ENCODE measurements around the gene MCEMP1. TPM values are rescaled to one million over a fixed set of nuclear protein-coding genes. Genes with fewer than 3 reads are reported as not detected.

Gene MCEMP1
- total RNA-seq, 2 experiments from 2014 or later: not detected

DNA sequence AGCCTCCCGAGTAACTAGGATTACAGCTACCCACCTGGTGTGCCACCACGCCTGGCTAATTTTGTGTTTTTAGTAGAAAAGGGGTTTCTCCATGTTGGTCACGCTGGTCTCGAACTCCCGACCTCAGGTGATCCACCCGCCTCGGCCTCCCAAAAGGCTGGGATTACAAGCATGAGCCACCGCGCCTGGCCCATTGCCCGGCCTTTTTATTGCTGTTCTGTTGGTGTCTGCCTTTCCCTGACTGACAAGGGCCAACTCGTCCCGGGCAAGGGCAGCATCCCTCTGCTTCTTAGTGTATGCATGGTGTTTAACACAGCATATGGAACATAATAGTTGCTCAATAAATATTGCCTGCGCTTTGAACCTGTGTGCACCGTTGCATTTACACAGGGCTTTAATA is 14.2 kb upstream of the MCEMP1 start:
- POLR2A ChIA-PET: no interaction called here
- Mint-ChIP-seq H3K4me3 (no peak overlapping the region), H3K36me3 (no peaks in the 10 kb centered on the region), H3K9me3 (no peaks in the 10 kb centered on the region), H3K27ac (no peak overlapping the region), H3K4me1 (ENCODE audit: low read depth) (peaks cover 8% of the 10 kb centered on the region), H3K27me3 (peaks cover 5% of the 10 kb centered on the region)
- intact Hi-C loops (cut with micrococcal nuclease): no loop called here
- no peak for DNase-seq
- CTCF ChIA-PET: interaction anchor here (2.4 kb wide), 1 partner anchor 10 kb away, joined by 7 read pairs; no protein-coding TSS in a partner anchor

GRCh38 chr19:7663706-7664105 is 13.2 kb upstream of the MCEMP1 start:
- ChIA-PET CTCF (interaction anchor here (0.9 kb wide), 1 partner anchor 14 kb away, joined by 3 read pairs; no protein-coding TSS in a partner anchor), POLR2A (no interaction called here)
- intact Hi-C loops (cut with micrococcal nuclease): no loop called here
- H3K4me1 Mint-ChIP-seq (ENCODE audit: low read depth): no peaks in the 10 kb centered on the region
- H3K4me3 Mint-ChIP-seq: no peak overlapping the region
- no peak for DNase-seq
- peaks cover 5% of the 10 kb centered on the region for H3K27me3 Mint-ChIP-seq
- no peak overlapping the region for H3K27ac Mint-ChIP-seq
- no peaks in the 10 kb centered on the region for H3K9me3 Mint-ChIP-seq
- no peaks in the 10 kb centered on the region for H3K36me3 Mint-ChIP-seq

DNA sequence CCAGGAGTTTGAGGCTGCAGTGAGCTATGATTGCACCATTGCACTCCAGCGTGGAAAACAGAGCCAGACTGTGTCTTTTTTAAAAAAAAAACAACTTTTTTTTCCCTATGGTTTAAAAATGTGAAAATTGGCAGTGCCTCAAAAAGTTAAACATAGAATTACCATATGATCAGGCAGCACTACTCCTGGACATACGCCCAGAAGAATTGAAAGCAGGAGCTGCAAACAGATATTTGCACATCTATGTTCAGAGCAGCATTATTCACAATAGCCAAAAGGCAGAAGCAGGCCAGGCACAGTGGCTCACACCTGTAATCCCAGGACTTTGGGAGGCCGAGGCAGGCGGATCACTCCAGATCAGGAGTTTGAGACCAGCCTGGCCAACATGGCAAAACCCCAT is 11.8 kb upstream of the MCEMP1 start:
- intact Hi-C loops (cut with micrococcal nuclease): no loop called here
- ChIA-PET POLR2A (no interaction called here), CTCF (interaction anchor here (0.7 to 0.9 kb wide), 2 partner anchors 14 to 52 kb away, joined by 3 to 4 read pairs; no protein-coding TSS in a partner anchor)
- H3K27me3 Mint-ChIP-seq: peaks cover 10% of the 10 kb centered on the region
- H3K4me1 Mint-ChIP-seq (ENCODE audit: low read depth): peaks cover 5% of the 10 kb centered on the region
- no peak for DNase-seq
- H3K27ac Mint-ChIP-seq: no peak overlapping the region
- H3K4me3 Mint-ChIP-seq: no peak overlapping the region
- H3K36me3 Mint-ChIP-seq: no peaks in the 10 kb centered on the region
- no peaks in the 10 kb centered on the region for H3K9me3 Mint-ChIP-seq

DNA sequence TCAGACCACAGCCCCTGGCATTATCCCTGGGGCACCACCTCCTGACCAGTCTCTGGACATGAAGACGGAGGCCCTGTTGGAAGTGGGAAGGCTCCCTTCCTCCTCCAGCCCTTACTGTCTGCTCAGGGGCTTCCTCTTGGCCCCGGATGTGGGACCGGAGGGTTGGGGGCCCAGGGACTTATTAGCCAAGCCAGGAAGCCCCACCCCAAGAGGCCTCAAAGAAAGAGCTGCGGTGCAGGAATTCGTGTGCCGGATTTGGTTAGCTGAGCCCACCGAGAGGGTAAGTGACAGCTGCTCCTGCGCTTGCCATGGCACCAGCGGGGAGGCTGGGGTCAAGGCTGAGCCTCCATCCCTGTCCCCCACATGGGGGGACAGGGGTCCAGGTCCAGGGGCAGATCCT is 8.0 kb upstream of the MCEMP1 start, which contains the start of gene RETN:
RETN (plus strand) TSS at position 208 of the 400 bp plus-strand sequence. CDS start 278 bp downstream, outside the sequence.
- ChIA-PET CTCF (interaction anchor here (0.8 to 2.8 kb wide), 4 partner anchors 12 to 138 kb away, joined by 3 to 14 read pairs (median 6); partner anchors contain the start of gene TRAPPC5), POLR2A (no interaction called here)
- H3K27ac Mint-ChIP-seq: no peak within 1 kb of the TSS
- no peak for DNase-seq
- H3K4me1 Mint-ChIP-seq (ENCODE audit: low read depth): peaks cover 12% of the 10 kb centered on the region
- no peak within 1 kb of the TSS for H3K4me3 Mint-ChIP-seq
- no peaks in the 10 kb centered on the region for H3K36me3 Mint-ChIP-seq
- intact Hi-C loops (cut with micrococcal nuclease): no loop called here
- no peaks in the 10 kb centered on the region for H3K9me3 Mint-ChIP-seq
- peaks cover 22% of the 10 kb centered on the region for H3K27me3 Mint-ChIP-seq

GRCh38 chr19:7669641-7670040 is 7.2 kb upstream of the MCEMP1 start:
- DNase-seq: no peak
- Mint-ChIP-seq H3K4me3 (no peak overlapping the region), H3K27me3 (peaks cover 29% of the 10 kb centered on the region), H3K36me3 (no peaks in the 10 kb centered on the region), H3K27ac (no peak overlapping the region), H3K4me1 (ENCODE audit: low read depth) (peaks cover 16% of the 10 kb centered on the region), H3K9me3 (peaks cover 2% of the 10 kb centered on the region)
- CTCF ChIA-PET: interaction anchor here (0.8 to 2.8 kb wide), 4 partner anchors 12 to 139 kb away, joined by 3 to 14 read pairs (median 6); partner anchors contain the start of gene TRAPPC5
- intact Hi-C loops (cut with micrococcal nuclease): loop anchor here (10.0 kb wide), 1 partner anchor 285 kb away; no protein-coding TSS in a partner anchor
- POLR2A ChIA-PET: no interaction called here

GRCh38 chr19:7670150-7670783 is 6.6 kb upstream of the MCEMP1 start:
- intact Hi-C loops (cut with micrococcal nuclease): loop anchor here (10.0 kb wide), 1 partner anchor 285 kb away; no protein-coding TSS in a partner anchor
- POLR2A ChIA-PET: no interaction called here
- H3K4me3 Mint-ChIP-seq: peak overlapping the region; percentile 43
- CTCF ChIA-PET: interaction anchor here (0.6 to 2.8 kb wide), 3 partner anchors 9 to 140 kb away, joined by 3 to 14 read pairs (median 3); partner anchors contain the start of gene TRAPPC5
- peaks cover 16% of the 10 kb centered on the region for H3K4me1 Mint-ChIP-seq (ENCODE audit: low read depth)
- H3K36me3 Mint-ChIP-seq: no peaks in the 10 kb centered on the region
- H3K27me3 Mint-ChIP-seq: peaks cover 29% of the 10 kb centered on the region
- peaks cover 2% of the 10 kb centered on the region for H3K9me3 Mint-ChIP-seq
- H3K27ac Mint-ChIP-seq: no peak overlapping the region
- peak; percentile 46 for DNase-seq

GRCh38 chr19:7670790-7671189 is 6.1 kb upstream of the MCEMP1 start:
- no peak for DNase-seq
- H3K27ac Mint-ChIP-seq: no peak overlapping the region
- POLR2A ChIA-PET: no interaction called here
- H3K4me3 Mint-ChIP-seq: no peak overlapping the region
- peaks cover 17% of the 10 kb centered on the region for H3K4me1 Mint-ChIP-seq (ENCODE audit: low read depth)
- peaks cover 2% of the 10 kb centered on the region for H3K9me3 Mint-ChIP-seq
- CTCF ChIA-PET: interaction anchor here (0.6 kb wide), 1 partner anchor 9 kb away, joined by 3 read pairs; no protein-coding TSS in a partner anchor
- peaks cover 30% of the 10 kb centered on the region for H3K27me3 Mint-ChIP-seq
- no peaks in the 10 kb centered on the region for H3K36me3 Mint-ChIP-seq
- intact Hi-C loops (cut with micrococcal nuclease): loop anchor here (10.0 kb wide), 1 partner anchor 286 kb away; no protein-coding TSS in a partner anchor

DNA sequence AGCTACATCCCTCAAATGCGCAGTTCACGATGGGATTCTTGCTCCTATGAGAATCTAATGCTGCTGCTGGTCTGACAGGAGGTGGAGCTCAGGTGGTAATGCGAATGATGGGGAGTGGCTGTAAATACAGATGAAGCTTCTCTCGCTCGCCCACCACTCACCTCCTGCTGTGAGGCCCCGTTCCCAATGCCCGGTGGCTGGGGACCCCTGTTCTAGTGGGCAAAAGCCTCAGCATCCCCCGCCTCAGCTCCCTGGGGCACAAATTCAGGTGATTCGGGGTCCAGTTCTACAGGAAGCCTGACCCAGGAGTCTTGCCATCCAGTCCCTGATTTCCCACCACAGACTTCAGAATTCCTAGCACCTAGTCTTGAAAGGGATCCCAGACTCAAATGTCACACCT is 4.4 kb upstream of the MCEMP1 start:
- no peaks in the 10 kb centered on the region for H3K36me3 Mint-ChIP-seq
- ChIA-PET CTCF (interaction anchor here (0.6 to 1.2 kb wide), 3 partner anchors 8 to 235 kb away, joined by 3 to 10 read pairs (median 3); partner anchors contain the start of gene TRAPPC5), POLR2A (no interaction called here)
- no peak for DNase-seq
- H3K4me3 Mint-ChIP-seq: no peak overlapping the region
- no peak overlapping the region for H3K27ac Mint-ChIP-seq
- H3K4me1 Mint-ChIP-seq (ENCODE audit: low read depth): peaks cover 30% of the 10 kb centered on the region
- intact Hi-C loops (cut with micrococcal nuclease): loop anchor here (10.0 kb wide), 1 partner anchor 288 kb away; no protein-coding TSS in a partner anchor
- H3K9me3 Mint-ChIP-seq: peaks cover 2% of the 10 kb centered on the region
- peaks cover 37% of the 10 kb centered on the region for H3K27me3 Mint-ChIP-seq

DNA sequence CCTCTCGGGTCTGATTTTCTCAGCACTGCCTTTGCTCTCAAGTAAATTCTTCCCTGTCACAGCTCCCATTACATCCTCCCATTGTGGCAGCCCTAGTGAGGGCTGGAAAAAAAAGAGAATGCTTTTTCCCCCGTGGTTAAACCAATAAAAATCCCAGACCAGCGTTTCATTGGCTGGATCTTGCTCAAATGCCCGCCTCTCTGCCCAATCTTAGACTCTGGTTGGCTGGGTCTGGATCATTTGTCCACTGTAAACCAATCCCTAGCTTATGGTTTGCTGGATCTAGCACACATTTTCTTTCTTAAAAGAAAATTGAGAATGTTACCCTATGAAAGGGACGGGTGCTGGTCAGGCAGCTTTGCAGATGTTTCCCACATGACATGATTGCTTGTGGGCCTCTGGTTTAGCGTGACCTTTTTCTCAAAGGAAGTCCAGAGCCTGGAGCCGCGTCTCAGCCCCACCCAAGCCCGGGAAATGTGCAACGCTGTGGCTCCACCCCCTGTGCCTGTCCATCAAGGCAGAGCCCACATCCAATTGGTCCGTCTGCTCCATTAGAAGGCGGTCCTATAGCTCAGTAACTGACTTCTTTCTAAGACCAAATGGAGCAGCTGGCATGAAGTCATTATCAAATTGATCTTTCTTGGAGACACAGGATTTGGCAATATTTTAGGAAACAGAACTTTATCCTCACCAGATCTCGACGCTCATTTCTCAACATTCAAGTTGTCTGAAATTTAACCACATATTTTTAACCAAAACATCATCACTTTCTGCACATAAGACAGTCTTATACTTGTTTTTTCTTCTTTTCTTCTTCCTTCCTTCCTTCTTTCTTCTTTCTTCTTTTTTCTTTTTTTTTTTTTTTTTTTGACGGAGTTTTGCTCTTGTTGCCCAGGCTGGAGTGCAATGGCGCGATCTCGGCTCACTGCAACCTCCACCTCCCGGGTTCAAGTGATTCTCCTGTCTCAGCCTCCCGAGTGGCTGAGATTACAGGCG is 2.6 kb upstream of the MCEMP1 start:
- intact Hi-C loops (cut with micrococcal nuclease): loop anchor here (10.0 kb wide), 1 partner anchor 290 kb away; no protein-coding TSS in a partner anchor
- Mint-ChIP-seq H3K36me3 (no peaks in the 10 kb centered on the region), H3K27ac (no peak overlapping the region), H3K9me3 (peaks cover 2% of the 10 kb centered on the region), H3K27me3 (peaks cover 46% of the 10 kb centered on the region), H3K4me3 (no peak overlapping the region), H3K4me1 (ENCODE audit: low read depth) (peaks cover 41% of the 10 kb centered on the region)
- peak; percentile 46 for DNase-seq
- ChIA-PET POLR2A (no interaction called here), CTCF (interaction anchor here (0.8 to 1.2 kb wide), 2 partner anchors 106 to 125 kb away, joined by 3 to 4 read pairs; no protein-coding TSS in a partner anchor)

DNA sequence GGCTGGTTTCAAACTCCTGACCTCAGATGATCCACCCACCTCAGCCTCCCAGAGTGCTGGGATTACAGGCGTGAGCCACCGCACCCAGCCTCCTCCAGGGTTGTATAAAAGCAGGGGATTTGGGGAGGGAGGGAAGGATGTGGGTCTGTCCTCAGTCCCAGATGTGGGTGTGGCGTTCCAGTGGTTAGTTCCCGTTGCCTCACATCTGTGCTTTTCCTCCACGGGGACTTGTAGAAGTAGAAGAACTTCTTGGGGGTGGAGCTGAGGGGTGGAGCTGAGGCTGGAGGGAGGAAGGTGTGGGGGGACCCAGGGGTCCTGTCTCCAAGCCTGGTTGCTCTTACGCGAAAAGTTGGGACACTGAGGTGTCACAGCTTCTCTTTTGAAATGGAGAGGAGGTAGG is 514 bp upstream of the MCEMP1 start:
- CTCF ChIA-PET: interaction anchor here (0.7 to 1.2 kb wide), 3 partner anchors 108 to 192 kb away, joined by 3 to 5 read pairs (median 5); no protein-coding TSS in a partner anchor
- Mint-ChIP-seq H3K27ac (no peak overlapping the region), H3K4me1 (ENCODE audit: low read depth) (peaks cover 43% of the 10 kb centered on the region), H3K27me3 (peaks cover 36% of the 10 kb centered on the region), H3K4me3 (no peak overlapping the region), H3K36me3 (peaks cover 2% of the 10 kb centered on the region), H3K9me3 (peaks cover 2% of the 10 kb centered on the region)
- no peak for DNase-seq
- POLR2A ChIA-PET: no interaction called here
- intact Hi-C loops (cut with micrococcal nuclease): loop anchor here (10.0 kb wide), 1 partner anchor 292 kb away; no protein-coding TSS in a partner anchor

DNA sequence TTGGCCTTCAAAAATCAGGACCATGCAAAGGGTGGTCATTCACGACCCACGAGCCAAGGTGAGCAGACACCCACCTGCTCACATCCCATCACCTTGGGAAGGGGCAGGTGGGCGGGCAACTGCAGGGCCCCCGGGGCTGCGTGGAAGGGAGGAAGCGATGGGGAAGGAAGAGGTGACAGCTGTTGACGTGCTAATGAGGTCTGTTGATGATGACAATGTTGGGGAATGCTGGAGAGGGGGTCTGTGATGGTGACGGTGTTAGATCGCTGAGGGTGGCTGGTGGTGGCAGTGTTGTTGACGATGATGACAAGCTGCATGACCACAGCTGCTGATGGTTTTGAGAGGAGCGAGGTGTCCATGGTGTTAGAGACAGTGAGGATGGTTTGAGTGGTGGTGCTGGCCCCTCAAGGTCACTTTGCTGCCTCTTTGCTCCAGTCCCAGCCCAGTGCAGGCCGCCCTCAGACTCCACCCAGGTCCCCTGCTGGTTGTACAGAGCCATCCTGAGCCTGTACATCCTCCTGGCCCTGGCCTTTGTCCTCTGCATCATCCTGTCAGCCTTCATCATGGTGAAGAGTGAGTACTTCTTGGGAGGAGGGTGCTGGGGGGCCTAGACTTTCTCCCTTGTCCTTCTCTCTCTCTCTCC is 900 bp downstream of the MCEMP1 start:
- H3K4me1 Mint-ChIP-seq (ENCODE audit: low read depth): peaks cover 49% of the 10 kb centered on the region
- H3K4me3 Mint-ChIP-seq: no peak overlapping the region
- no peak for DNase-seq
- H3K27me3 Mint-ChIP-seq: peaks cover 31% of the 10 kb centered on the region
- H3K36me3 Mint-ChIP-seq: peaks cover 4% of the 10 kb centered on the region
- H3K27ac Mint-ChIP-seq: no peak overlapping the region
- CTCF ChIA-PET: interaction anchor here (0.6 to 1.5 kb wide), 4 partner anchors 14 to 323 kb away, joined by 3 to 9 read pairs (median 4); no protein-coding TSS in a partner anchor
- intact Hi-C loops (cut with micrococcal nuclease): loop anchor here (10.0 kb wide), 1 partner anchor 293 kb away; no protein-coding TSS in a partner anchor
- POLR2A ChIA-PET: no interaction called here
- H3K9me3 Mint-ChIP-seq: peaks cover 2% of the 10 kb centered on the region

Measured in activated CD4-positive, alpha-beta memory T cell treated with anti-CD3 and anti-CD28 coated beads for 36 hours (primary cell).